ENCODE results near the gene TFAP2B. TPM values are rescaled to one million over a fixed set of nuclear protein-coding genes. Genes with fewer than 3 reads are reported as not detected.

TFAP2B gene
- total RNA-seq, 1 donor from 2014 or later, result not detected

GRCh38 chr6:50836231-50836630, 17.6 kb downstream of the TFAP2B start:
- peaks cover 9% of the 10 kb centered on the region for H3K4me1 ChIP-seq
- Mint-ChIP-seq H3K36me3 (no peaks in the 10 kb centered on the region), H3K27me3 (ENCODE audit: insufficient read depth, low read depth) (peaks cover 88% of the 10 kb centered on the region), H3K9me3 (no peaks in the 10 kb centered on the region), H3K4me1 (peaks cover 13% of the 10 kb centered on the region), H3K27ac (no peak overlapping the region), H3K4me3 (peak overlapping the region; percentile 34)
- H3K4me2 ChIP-seq, result peak overlapping the region; percentile 16
- H3K9me3 ChIP-seq (ENCODE audit: low read depth), result no peaks in the 10 kb centered on the region
- no peak overlapping the region for H3K4me3 ChIP-seq
- H3K79me2 ChIP-seq (ENCODE audit: low read depth), result no peaks in the 10 kb centered on the region
- H4K20me1 ChIP-seq (ENCODE audit: low read depth), result peaks cover 66% of the 10 kb centered on the region
- no peak overlapping the region for H2AFZ ChIP-seq (replicated peaks)
- no peaks in the 10 kb centered on the region for H3K36me3 ChIP-seq
- DNase-seq (ENCODE audit: low spot score), result peak; percentile 55
- no peak overlapping the region for H3K9ac ChIP-seq
- no peak overlapping the region for H3K27ac ChIP-seq
- H3K27me3 ChIP-seq, result peaks cover 100% of the 10 kb centered on the region
- H3F3A ChIP-seq (ENCODE audit: low read depth), result peaks cover 3% of the 10 kb centered on the region
- TF ChIP-seq CTCF (IDR thresholded peaks at IDR 0.05) (no peak), EZH2phosphoT487 (IDR thresholded peaks at IDR 0.05) (peak; percentile 23), EZH2 (IDR thresholded peaks at IDR 0.05) (peak; percentile 81)

- H3K27me3 ChIP-seq, result peaks cover 100% of the 10 kb centered on the region
- DNase-seq (ENCODE audit: low spot score), result no peak
- H3K79me2 ChIP-seq (ENCODE audit: low read depth), result no peaks in the 10 kb centered on the region
- no peak overlapping the region for H3K4me2 ChIP-seq
- H3K4me3 ChIP-seq, result no peak overlapping the region
- H3K4me1 ChIP-seq, result peaks cover 7% of the 10 kb centered on the region
- no peak overlapping the region for H3K27ac Mint-ChIP-seq
- H4K20me1 ChIP-seq (ENCODE audit: low read depth), result peaks cover 78% of the 10 kb centered on the region
- H3K4me3 Mint-ChIP-seq, result no peak overlapping the region
- H3K9ac ChIP-seq, result no peak overlapping the region
- no peaks in the 10 kb centered on the region for H3K9me3 Mint-ChIP-seq
- H3K4me1 Mint-ChIP-seq, result peaks cover 19% of the 10 kb centered on the region
- H3K27ac ChIP-seq, result no peak overlapping the region
- H3K36me3 Mint-ChIP-seq, result no peaks in the 10 kb centered on the region
- TF ChIP-seq EZH2phosphoT487 (IDR thresholded peaks at IDR 0.05), result no peak
- no peak for TF ChIP-seq CTCF (IDR thresholded peaks at IDR 0.05)
- TF ChIP-seq EZH2 (IDR thresholded peaks at IDR 0.05), result peak; percentile 65
- H2AFZ ChIP-seq (replicated peaks), result no peak overlapping the region
- no peaks in the 10 kb centered on the region for H3K36me3 ChIP-seq
- no peaks in the 10 kb centered on the region for H3K9me3 ChIP-seq (ENCODE audit: low read depth)
- H3K27me3 Mint-ChIP-seq (ENCODE audit: insufficient read depth, low read depth), result peaks cover 89% of the 10 kb centered on the region
- peaks cover 7% of the 10 kb centered on the region for H3F3A ChIP-seq (ENCODE audit: low read depth)
Observed at GRCh38 chr6:50837589-50838445, 19.1 kb downstream of the TFAP2B start.

GRCh38 chr6:50840112-50840810, 21.6 kb downstream of the TFAP2B start:
- no peak overlapping the region for H3K4me3 Mint-ChIP-seq
- H4K20me1 ChIP-seq (ENCODE audit: low read depth), result peaks cover 96% of the 10 kb centered on the region
- H3K9ac ChIP-seq, result no peak overlapping the region
- no peak overlapping the region for H3K27ac Mint-ChIP-seq
- no peak for DNase-seq (ENCODE audit: low spot score)
- peaks cover 95% of the 10 kb centered on the region for H3K27me3 Mint-ChIP-seq (ENCODE audit: insufficient read depth, low read depth)
- H3K4me3 ChIP-seq, result no peak overlapping the region
- H3K36me3 ChIP-seq, result no peaks in the 10 kb centered on the region
- H3K79me2 ChIP-seq (ENCODE audit: low read depth), result no peaks in the 10 kb centered on the region
- H3K9me3 Mint-ChIP-seq, result no peaks in the 10 kb centered on the region
- no peak overlapping the region for H3K27ac ChIP-seq
- TF ChIP-seq EZH2phosphoT487 (IDR thresholded peaks at IDR 0.05) (no peak), CTCF (IDR thresholded peaks at IDR 0.05) (no peak), EZH2 (IDR thresholded peaks at IDR 0.05) (peak; percentile 79)
- peaks cover 18% of the 10 kb centered on the region for H3K4me1 ChIP-seq
- no peak overlapping the region for H2AFZ ChIP-seq (replicated peaks)
- H3K4me1 Mint-ChIP-seq, result peaks cover 33% of the 10 kb centered on the region
- peaks cover 17% of the 10 kb centered on the region for H3F3A ChIP-seq (ENCODE audit: low read depth)
- peaks cover 100% of the 10 kb centered on the region for H3K27me3 ChIP-seq
- no peaks in the 10 kb centered on the region for H3K36me3 Mint-ChIP-seq
- H3K4me2 ChIP-seq, result no peak overlapping the region
- H3K9me3 ChIP-seq (ENCODE audit: low read depth), result no peaks in the 10 kb centered on the region

Data from neural progenitor cell (in vitro differentiated cells).